Caco-2 (cell line): ENCODE data around the gene ARHGEF6. TPM values are rescaled to one million over a fixed set of nuclear protein-coding genes. Genes with fewer than 3 reads are reported as not detected.

ENCODE experiments used
- BruUV-seq: library from RNA; stranded (reverse); fragments of 400-500 nt; replicated peaks from 2 replicates; lab custom pipeline; 2021; lab: Mats Ljungman, UMichigan
- CTCF ChIA-PET: fragments of 300-600 bp; sonication (Branson Sonifier 250); formaldehyde crosslinking; loops from one replicate; lab custom pipeline; 2022; ENCODE audit warnings: antibody characterized with exemption; lab: Charles Lee
- POLR2A ChIA-PET: fragments of 300-600 bp; sonication (Branson Sonifier 250); formaldehyde crosslinking; loops from one replicate; lab custom pipeline; 2022; ENCODE audit warnings: antibody characterized with exemption; lab: Charles Lee
- DNase-seq, 2 experiments: peaks; one replicate each; pipeline versions ENCODE4 v3.0.0 to v3.0.0-alpha.2; 2020 to 2022
- H3K27me3 ChIP-seq: replicated peaks from 2 replicates; pipeline ENCODE4 v1.6.0; 2011; ENCODE audit warnings: low read length; ENCODE audit not compliant: control insufficient read depth, insufficient read depth
- H3K36me3 ChIP-seq: 2 replicates; pipeline ENCODE4 v1.5.1; 2011; ENCODE audit warnings: low read length; ENCODE audit not compliant: control insufficient read depth, insufficient read depth
- H3K4me1 ChIP-seq: fragments of 250-450 bp; sonication (Bioruptor Pico); 2 replicates; pipeline ENCODE4 v1.5.1; 2020; ENCODE audit warnings: mild to moderate bottlenecking
- H3K4me3 ChIP-seq: 2 replicates; pipeline ENCODE4 v1.5.1; 2011; ENCODE audit warnings: low read depth, mild to moderate bottlenecking, control low read depth, low read length
- H3K9me3 ChIP-seq: fragments of 250-450 bp; sonication (Bioruptor Pico); 2 replicates; pipeline ENCODE4 v1.5.1; 2020; ENCODE audit warnings: mild to moderate bottlenecking, moderate library complexity
- H3K27ac Mint-ChIP-seq: one replicate; pipeline ENCODE4 v1.8.0; 2022; ENCODE audit warnings: mixed read lengths; ENCODE audit not compliant: unreplicated experiment
- H3K27me3 Mint-ChIP-seq: one replicate; pipeline ENCODE4 v1.8.0; 2022; ENCODE audit warnings: mixed read lengths; ENCODE audit not compliant: insufficient read depth, unreplicated experiment
- H3K36me3 Mint-ChIP-seq: one replicate; pipeline ENCODE4 v1.8.0; 2022; ENCODE audit warnings: mild to moderate bottlenecking, mixed read lengths; ENCODE audit not compliant: insufficient read depth, unreplicated experiment
- H3K4me1 Mint-ChIP-seq: one replicate; pipeline ENCODE4 v1.8.0; 2022; ENCODE audit warnings: low read depth, mixed read lengths; ENCODE audit not compliant: unreplicated experiment
- H3K4me3 Mint-ChIP-seq: one replicate; pipeline ENCODE4 v1.8.0; 2022; ENCODE audit warnings: mild to moderate bottlenecking, moderate library complexity, mixed read lengths; ENCODE audit not compliant: unreplicated experiment
- H3K9me3 Mint-ChIP-seq: one replicate; pipeline ENCODE4 v1.8.0; 2022; ENCODE audit warnings: mixed read lengths; ENCODE audit not compliant: unreplicated experiment
- CTCF ChIP-seq, 2 experiments: fragments of 200-600 bp in 1 of 2; IDR thresholded peaks; 1 replicate in 1 of 2; 2 replicates in 1 of 2; pipeline versions ENCODE4 v1.5.1 to v1.8.0; 2011 to 2022; ENCODE audit warnings: antibody characterized with exemption in 1 of 2, control low read depth in 1 of 2, inconsistent platforms in 1 of 2, low read depth in 1 of 2, low read length in 1 of 2, mild to moderate bottlenecking in 1 of 2, moderate library complexity in 1 of 2; ENCODE audit not compliant: insufficient read depth in 1 of 2, severe bottlenecking in 1 of 2, unreplicated experiment in 1 of 2
- intact Hi-C: fragments of 100-400 bp; cut with micrococcal nuclease; formaldehyde crosslinking; loops from one replicate; pipeline ENCODE4 v1.10.0; 2022; ENCODE audit not compliant: unreplicated experiment
- total RNA-seq: library from RNA; stranded (reverse); gene quantifications from 2 replicates; pipeline ENCODE4 v1.2.3, GENCODE V29; 2022

The ARHGEF6 gene
- total RNA-seq, 1 experiment from 2014 or later: not detected

- ChIA-PET CTCF (no interaction called here), POLR2A (no interaction called here)
- Mint-ChIP-seq H3K4me1 (no peaks in the 10 kb centered on the region), H3K9me3 (no peaks in the 10 kb centered on the region), H3K27me3 (peaks cover 2% of the 10 kb centered on the region), H3K4me3 (no peak overlapping the region), H3K27ac (no peak overlapping the region), H3K36me3 (no peaks in the 10 kb centered on the region)
- H3K4me1 ChIP-seq: no peaks in the 10 kb centered on the region
- no peaks in the 10 kb centered on the region for H3K9me3 ChIP-seq
- BruUV-seq: no TSS peak
- no peak overlapping the region for H3K4me3 ChIP-seq
- no peak for TF ChIP-seq CTCF (IDR thresholded peaks at IDR 0.05; ENCODE audit: insufficient read depth in 1 of 2, low read depth in 1 of 2, low read length in 1 of 2, severe bottlenecking in 1 of 2, unreplicated experiment in 1 of 2)
- intact Hi-C loops: no loop called here
- H3K36me3 ChIP-seq: no peaks in the 10 kb centered on the region
- H3K27me3 ChIP-seq: no peaks in the 10 kb centered on the region
- no peak for DNase-seq
Measured at GRCh38 chrX:136750364-136750763, 30.4 kb downstream of the ARHGEF6 start.

GRCh38 chrX:136747003-136747986 lies 33.4 kb downstream of the ARHGEF6 start:
- CTCF ChIA-PET: interaction anchor here (0.7 kb wide), 1 partner anchor 98 kb away, joined by 3 read pairs; no protein-coding TSS in a partner anchor
- POLR2A ChIA-PET: no interaction called here
- no peak overlapping the region for H3K4me3 Mint-ChIP-seq

More at GRCh38 chrX:136747003-136747986, 33.4 kb downstream of the ARHGEF6 start:
- DNase-seq: no peak
- Mint-ChIP-seq H3K4me1 (peaks cover 8% of the 10 kb centered on the region), H3K27ac (no peak overlapping the region), H3K27me3 (peaks cover 3% of the 10 kb centered on the region), H3K36me3 (no peaks in the 10 kb centered on the region), H3K9me3 (no peaks in the 10 kb centered on the region)
- TF ChIP-seq CTCF (IDR thresholded peaks at IDR 0.05; ENCODE audit: insufficient read depth in 1 of 2, low read depth in 1 of 2, low read length in 1 of 2, severe bottlenecking in 1 of 2, unreplicated experiment in 1 of 2): no peak
- no peaks in the 10 kb centered on the region for H3K4me1 ChIP-seq
- H3K36me3 ChIP-seq: no peaks in the 10 kb centered on the region
- H3K27me3 ChIP-seq: no peaks in the 10 kb centered on the region
- intact Hi-C loops: no loop called here
- H3K4me3 ChIP-seq: no peak overlapping the region
- H3K9me3 ChIP-seq: no peaks in the 10 kb centered on the region
- BruUV-seq: no TSS peak
